Peyer's patch (tissue), 4 donors: ENCODE results near the gene NPEPL1.

Source experiments
- CTCF ChIP-seq, 6 experiments: fragments of 450-650 bp in 4 of 6; fragments of 200-600 bp in 2 of 6; sonication (generic) in 1 of 6; IDR thresholded peaks; one replicate each; pipeline ENCODE4 v1.5.1; 2017 to 2019; ENCODE audit warnings: antibody characterized with exemption in 6 of 6, mild to moderate bottlenecking in 3 of 6, moderate library complexity in 1 of 6
- POLR2A ChIP-seq, 2 donors: fragments of 450-650 bp; IDR thresholded peaks; one replicate each; pipeline ENCODE4 v1.5.1; 2017; ENCODE audit warnings: antibody characterized with exemption in 2 of 2, mild to moderate bottlenecking in 2 of 2, moderate library complexity in 2 of 2

- TF ChIP-seq CTCF (IDR thresholded peaks at IDR 0.05) (no peak), POLR2A (IDR thresholded peaks at IDR 0.05) (no peak)
Measured at GRCh38 chr20:58722877-58723627, 30.5 kb downstream of the NPEPL1 start.
